CD4-positive, alpha-beta T cell treated with Interleukin-21 for 1 hour (primary cell): ENCODE results near the gene INCA1.

Source experiments
- DNase-seq: peaks from one replicate; pipeline ENCODE4 v3.0.0-alpha.2; 2020

INCA1 gene

GRCh38 chr17:5003214-5003867, 6.0 kb upstream of the INCA1 start:
- no peak for DNase-seq

GRCh38 chr17:5002121-5002788, 4.9 kb upstream of the INCA1 start:
- no peak for DNase-seq

GRCh38 chr17:5000237-5000639, 2.9 kb upstream of the INCA1 start:
- no peak for DNase-seq

- DNase-seq, result no peak
Observed at GRCh38 chr17:4999430-5000093, 2.2 kb upstream of the INCA1 start.

GRCh38 chr17:4998732-4999429, 1.6 kb upstream of the INCA1 start:
- no peak for DNase-seq

GRCh38 chr17:4998027-4998731, 857 bp upstream of the INCA1 start:
- DNase-seq, result no peak

DNA sequence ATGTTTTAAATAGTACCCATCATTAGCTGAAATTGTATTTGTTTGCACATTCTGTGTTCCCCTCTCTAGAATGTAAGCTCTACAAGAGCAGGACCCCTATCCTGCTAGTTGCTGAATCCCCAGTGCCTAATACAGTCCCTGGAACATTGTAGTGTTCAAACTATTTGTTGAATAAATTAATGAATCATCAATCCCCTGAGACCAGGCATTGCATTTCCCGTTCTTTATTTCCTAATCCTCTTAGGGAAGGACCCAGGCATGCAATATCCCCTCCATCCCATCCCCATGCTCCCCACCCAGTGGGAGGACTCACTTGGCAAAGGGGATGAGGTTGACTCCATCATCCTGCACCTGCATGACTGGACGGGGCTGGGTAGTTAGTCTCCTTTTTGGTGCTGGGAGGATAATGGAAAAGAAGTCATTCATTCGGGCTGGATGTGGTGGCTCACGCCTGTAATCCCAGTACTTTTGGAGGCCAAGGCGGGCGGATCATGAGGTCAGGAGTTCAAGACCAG, 3.2 kb downstream of the INCA1 start:
- no peak for DNase-seq

- DNase-seq, result no peak
Observed at GRCh38 chr17:4987767-4988567, 9.4 kb downstream of the INCA1 start.

GRCh38 chr17:4986951-4987766, 10.2 kb downstream of the INCA1 start, which contains the start of gene CAMTA2:
Gene CAMTA2 (minus strand): TSS chr17:4987675. CDS start chr17:4986222, 1,453 bp downstream.
- peak; percentile 87 for DNase-seq

DNA sequence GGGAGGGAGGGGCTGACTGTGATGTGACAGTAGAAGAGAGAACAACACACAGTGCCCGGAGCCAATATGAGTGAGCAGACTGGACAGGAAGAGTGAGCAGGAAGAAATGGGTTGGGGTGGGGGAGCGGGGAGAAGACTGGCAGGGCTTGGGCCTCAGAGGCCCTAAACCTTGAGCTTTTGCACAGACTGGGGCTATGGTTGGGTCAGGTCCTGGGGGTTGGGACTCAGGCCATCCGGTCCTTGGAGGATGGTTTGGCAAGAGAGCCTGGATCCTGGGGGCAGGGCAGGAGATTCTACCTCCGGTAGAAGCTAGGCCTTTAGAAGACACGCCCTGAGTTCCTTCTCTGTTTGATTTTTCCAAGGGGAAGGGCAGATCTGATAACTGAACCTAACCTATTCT, 10.9 kb downstream of the INCA1 start:
- no peak for DNase-seq

GRCh38 chr17:4982305-4982704, 15.0 kb downstream of the INCA1 start:
- DNase-seq, result no peak

- peak; percentile 76 for DNase-seq
Observed at GRCh38 chr17:4980644-4981216, 16.6 kb downstream of the INCA1 start.

- DNase-seq, result no peak
Observed at GRCh38 chr17:4978726-4979125, 18.6 kb downstream of the INCA1 start.

GRCh38 chr17:4974115-4974670, 23.1 kb downstream of the INCA1 start:
- no peak for DNase-seq

DNA sequence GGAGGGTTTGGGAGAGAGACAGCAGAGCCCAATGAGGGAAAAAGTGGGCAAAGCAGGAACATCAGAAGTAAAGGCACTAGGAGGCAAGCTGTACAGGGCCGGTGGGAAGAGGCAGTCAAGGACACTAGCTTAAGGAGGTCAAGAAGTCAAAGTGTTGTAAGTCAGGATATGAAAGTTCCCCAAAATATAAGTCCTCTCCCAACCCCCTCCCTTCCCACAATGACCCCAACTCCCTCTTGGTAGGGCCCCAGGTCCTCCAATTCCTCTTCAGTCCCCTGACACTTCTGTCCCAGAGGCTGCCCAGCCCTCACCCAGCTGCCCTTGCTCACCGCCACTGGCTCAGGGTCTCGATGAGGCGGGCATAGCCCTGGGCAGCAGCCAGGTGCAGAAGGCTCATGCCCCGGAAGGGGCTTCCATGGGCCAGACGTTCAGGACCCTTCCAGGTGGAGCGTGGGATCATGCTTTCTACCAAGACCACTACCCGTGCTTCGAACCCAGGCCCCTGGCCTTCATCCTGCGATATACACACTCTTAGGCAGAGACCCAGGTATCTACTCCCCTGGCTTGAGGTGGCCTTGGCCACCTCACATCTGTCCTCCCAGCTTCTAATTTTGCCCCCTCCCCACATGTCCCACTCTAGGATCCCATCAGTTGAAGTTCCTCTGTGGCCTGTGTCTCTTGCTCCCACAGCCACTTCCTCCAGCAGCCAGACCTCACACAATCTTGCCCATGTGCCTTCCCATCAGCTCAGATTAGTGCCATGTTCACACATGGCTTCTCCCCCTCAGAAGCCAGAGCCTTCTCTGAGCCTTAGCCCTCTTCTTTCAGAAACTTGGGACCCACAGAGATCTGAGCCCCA, 23.8 kb downstream of the INCA1 start:
- no peak for DNase-seq

GRCh38 chr17:4972752-4973151, 24.6 kb downstream of the INCA1 start:
- DNase-seq, result no peak

- DNase-seq, result no peak
Observed at GRCh38 chr17:4972322-4972721, 25.0 kb downstream of the INCA1 start.

- DNase-seq, result no peak
Observed at GRCh38 chr17:4971826-4972225, 25.5 kb downstream of the INCA1 start.

DNA sequence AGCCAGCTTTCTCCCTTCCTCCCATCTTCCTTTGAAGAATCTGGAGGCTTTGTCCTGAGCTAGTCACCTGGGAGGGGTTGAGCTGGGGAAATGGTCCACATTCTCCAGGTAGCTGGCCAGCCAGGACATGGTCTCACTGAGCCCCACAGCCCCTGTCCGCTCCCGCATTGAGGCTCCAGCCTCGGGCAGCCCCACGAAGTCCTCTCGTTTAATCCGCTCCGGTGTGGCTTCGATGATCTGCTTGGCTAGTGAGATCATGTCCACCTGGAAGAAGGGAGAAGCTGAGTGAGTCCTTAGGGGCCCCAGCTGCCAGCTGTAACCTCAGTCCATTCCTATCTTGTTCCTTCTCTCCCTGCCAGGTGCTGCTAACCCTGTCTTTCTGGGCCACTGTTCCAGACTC, 27.0 kb downstream of the INCA1 start:
- no peak for DNase-seq
